Fibroblast of pulmonary artery (primary cell): Measurements from ENCODE around the gene CD200.
A peak's percentile ranks its signal among the peaks of the same experiment; 100 is the strongest.

ENCODE experiments used
- DNase-seq: peaks from one replicate; pipeline ENCODE4 v3.0.0-alpha.2; 2010; ENCODE audit warnings: low read depth
- H3K4me3 ChIP-seq: replicated peaks from 2 replicates; pipeline ENCODE4 v1.5.1; 2011; ENCODE audit warnings: low read depth, mild to moderate bottlenecking, control low read depth, low read length, moderate library complexity
- TF ChIP-seq, protein P1 (sequence below): IDR thresholded peaks from 2 replicates; pipeline ENCODE4 v1.5.1; 2011; ENCODE audit warnings: mild to moderate bottlenecking, control low read depth, low read length, inconsistent platforms; ENCODE audit errors: missing control alignments

Gene CD200

DNA sequence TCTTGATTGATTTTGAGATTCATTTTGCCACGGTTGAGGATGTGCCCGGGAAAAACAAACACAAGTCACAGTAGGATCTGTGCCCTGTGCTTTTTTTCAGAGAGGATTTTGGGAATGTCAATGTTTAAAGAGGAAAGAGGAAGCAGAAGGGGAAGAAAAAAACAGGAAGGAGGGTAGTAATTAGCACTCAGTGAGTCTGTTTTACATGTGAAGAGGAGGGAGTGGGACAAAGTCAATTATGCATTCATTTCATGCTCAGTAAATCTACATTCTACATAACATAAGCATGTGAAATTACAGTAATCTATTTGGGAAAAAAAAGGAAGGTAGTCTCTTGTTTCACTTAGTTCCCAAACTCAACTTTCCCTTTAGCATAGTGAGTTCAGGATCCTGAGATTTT, 18.3 kb upstream of the CD200 start:
- no peak for DNase-seq
- TF ChIP-seq, protein P1, sequence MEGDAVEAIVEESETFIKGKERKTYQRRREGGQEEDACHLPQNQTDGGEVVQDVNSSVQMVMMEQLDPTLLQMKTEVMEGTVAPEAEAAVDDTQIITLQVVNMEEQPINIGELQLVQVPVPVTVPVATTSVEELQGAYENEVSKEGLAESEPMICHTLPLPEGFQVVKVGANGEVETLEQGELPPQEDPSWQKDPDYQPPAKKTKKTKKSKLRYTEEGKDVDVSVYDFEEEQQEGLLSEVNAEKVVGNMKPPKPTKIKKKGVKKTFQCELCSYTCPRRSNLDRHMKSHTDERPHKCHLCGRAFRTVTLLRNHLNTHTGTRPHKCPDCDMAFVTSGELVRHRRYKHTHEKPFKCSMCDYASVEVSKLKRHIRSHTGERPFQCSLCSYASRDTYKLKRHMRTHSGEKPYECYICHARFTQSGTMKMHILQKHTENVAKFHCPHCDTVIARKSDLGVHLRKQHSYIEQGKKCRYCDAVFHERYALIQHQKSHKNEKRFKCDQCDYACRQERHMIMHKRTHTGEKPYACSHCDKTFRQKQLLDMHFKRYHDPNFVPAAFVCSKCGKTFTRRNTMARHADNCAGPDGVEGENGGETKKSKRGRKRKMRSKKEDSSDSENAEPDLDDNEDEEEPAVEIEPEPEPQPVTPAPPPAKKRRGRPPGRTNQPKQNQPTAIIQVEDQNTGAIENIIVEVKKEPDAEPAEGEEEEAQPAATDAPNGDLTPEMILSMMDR: no peak
- no peak overlapping the region for H3K4me3 ChIP-seq

DNA sequence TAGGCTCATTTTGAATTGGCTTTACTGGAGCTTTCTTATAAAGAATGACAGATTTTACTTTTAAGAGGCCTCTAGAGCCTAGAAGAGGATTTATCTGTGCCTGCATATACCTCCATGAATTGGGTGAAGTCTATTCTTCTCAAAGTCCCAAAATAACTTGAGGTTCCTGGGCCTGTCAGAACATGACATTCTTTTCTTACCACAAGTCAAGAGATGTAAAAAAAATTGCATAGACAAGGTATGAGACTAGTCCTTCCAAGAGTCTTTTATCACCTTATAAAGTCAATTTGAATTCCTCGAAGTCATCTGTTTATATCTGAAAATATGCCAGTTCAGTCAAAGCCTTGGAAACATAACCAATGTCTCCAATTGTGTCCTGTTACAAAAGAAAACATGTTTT, 17.2 kb upstream of the CD200 start:
- TF ChIP-seq, protein P1: no peak
- DNase-seq: no peak
- no peak overlapping the region for H3K4me3 ChIP-seq

DNA sequence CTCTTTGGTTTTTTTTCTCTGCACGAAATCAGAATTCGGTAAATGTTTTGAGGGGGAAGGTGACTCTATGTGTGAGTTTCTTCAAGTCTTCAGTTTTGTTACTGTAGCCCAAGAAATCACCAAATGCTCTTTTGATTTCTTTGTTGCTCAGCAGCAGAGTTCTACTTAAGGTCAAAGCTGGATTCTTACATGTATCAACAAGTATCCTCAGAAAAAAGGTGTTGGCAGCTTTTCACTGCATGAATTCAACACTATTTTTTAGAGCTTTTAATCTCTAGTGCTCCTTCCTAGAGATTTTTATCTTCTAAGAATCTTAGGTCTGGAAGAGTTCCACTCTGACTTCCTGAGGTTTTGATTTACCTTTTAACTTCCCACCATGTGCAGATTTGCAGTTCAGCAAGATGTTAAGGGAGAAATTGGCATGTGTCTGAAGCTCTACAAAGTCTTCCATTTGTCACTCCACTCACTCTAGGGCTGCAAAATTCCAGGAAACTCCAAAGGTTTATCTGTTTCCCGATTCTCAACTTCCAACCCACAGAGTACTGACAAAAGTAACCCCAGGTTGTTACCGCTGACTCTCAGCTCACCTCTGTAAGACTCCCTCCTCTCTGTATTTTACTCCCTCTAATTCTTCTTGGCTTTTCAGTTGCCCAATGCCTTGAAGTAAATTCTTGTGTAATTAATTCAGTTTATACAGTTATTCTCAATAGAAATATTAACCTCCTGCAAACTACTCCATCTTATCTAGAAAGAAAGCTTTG, 13.3 kb upstream of the CD200 start:
- H3K4me3 ChIP-seq: no peak overlapping the region
- TF ChIP-seq, protein P1: no peak

DNA sequence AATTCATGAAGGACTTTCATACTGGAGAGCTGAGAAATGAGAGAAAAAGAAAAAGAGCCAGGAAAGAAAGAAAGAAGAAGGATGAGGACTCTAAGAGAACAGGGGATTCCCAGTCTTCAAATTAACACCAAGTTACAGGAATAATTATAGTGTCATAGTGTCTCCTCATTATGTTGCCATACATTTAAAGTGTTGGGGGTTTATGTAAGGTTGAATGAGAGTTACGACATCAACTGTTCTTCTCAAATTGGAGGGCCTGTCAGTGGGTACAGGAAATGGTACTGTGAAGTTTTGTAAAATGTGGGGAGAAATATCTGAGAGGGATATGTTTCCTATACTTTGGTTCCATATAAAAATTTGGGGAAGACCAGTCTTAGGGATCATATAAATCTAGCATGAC, 12.3 kb upstream of the CD200 start:
- no peak for DNase-seq
- no peak overlapping the region for H3K4me3 ChIP-seq
- TF ChIP-seq, protein P1: no peak

More for the DNA sequence above, 13.3 kb upstream of the CD200 start:
- DNase-seq: no peak

DNA sequence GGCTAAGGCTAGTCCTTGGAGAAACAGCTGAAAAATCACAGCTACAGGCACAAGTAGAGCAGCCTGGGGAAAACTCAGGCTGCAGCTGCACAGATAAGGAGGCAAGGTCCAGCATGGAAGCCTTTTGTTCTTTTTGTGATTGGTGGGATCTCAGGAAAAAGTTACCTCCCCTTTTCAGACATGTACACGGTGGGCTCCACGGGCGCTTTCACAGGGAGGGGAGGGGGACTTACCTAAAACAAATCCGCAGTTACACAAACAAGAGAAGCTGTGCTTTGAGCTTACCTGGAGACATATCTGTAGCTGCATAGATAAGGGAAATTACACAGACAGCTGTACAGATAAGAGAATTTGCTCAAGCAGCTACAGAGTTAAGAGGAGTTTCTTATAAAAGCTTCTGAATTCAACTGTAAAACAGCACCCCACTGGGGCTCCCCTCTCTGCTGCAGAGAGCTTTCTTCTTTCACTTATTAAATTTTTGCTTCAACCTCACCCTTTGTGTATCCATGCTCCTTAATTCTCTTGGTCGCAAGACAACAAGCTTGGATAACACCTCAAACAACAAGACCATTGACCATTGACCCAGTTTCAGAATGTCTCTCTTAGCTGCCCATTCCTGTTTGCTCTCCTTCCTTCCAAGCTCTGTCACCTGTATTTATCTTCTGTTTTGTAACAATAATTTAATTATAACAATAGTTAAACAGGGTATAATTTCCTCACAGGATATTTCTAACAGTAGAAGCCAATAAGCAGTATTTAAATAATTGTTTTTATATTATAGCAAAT, 10.9 kb upstream of the CD200 start:
- no peak for DNase-seq
- TF ChIP-seq, protein P1: no peak
- no peak overlapping the region for H3K4me3 ChIP-seq

DNA sequence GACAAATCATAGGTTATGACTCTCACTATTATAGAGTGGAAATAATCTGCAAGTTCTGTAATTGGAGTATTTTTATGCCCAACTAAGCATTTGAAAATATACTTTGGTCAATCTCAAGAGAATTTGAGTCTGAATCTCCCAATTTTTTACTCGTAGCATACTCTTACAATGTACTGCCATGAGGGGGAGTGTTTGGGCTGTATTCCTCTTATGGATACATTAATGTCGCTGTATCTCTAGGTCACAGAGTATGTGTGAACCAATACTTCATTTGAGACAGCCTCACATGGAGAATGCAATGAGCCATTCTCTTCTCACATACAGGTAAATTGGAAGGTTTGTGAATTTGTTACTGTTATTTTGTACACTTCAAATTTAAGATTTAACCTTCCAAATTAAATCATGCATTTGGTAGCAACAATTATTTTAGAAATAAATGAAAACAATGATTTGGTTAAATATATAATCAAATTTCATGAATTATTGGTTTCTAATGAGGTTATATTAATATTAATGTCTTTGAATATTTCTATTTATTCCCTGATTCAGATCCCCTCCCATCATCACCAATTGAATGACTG, 5.5 kb upstream of the CD200 start:
- DNase-seq: peak; percentile 87
- H3K4me3 ChIP-seq: no peak overlapping the region
- TF ChIP-seq, protein P1: peak; percentile 82
